ENCODE measurements around the gene GRIK2. TPM values are rescaled to one million over a fixed set of nuclear protein-coding genes. Genes with fewer than 3 reads are reported as not detected.

Gene GRIK2
- total RNA-seq, 1 donor from 2014 or later, result 0.11 TPM

DNA sequence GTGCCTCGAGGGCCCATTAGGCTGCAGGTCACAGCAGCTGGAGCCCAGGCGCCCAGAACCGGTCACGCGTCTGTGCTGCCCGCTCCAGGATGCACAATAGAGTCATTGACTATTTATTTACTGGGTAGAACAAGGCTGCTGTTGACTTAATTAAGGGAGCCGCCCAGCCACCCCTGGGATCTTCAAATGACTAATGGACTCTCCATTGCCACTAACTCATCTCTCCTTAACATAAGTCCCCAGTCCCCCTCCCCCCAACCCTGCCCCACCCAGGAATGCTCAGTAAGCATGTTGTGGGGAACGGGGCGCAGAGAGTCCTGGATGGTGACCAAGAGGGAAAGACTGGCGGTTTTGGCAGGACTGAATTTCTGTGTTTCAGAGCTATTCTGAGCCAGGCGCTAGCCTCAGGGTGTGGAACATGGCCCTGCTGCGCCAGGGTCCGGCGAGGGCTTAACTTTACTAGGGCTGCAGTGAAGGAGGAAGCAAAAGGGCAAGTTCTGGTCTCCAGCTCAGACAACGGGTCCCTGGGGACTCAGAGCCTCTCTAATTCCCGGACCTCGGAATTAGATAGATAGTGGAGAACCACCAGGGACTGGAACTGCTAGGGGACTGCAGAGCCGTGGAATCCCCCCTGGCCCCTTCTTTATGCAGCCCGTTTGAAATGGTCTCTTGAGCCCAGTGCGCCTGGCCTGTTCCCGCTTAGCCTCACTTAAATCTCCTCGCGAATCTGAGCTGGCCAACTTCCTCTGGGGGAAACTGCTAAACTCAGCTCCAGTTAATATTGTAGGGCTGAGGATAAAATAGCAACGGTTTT, 1.5 kb upstream of the GRIK2 start:
- Mint-ChIP-seq H3K36me3 (ENCODE audit: low read depth) (no peaks in the 10 kb centered on the region), H3K9me3 (no peaks in the 10 kb centered on the region), H3K27me3 (peaks cover 43% of the 10 kb centered on the region), H3K4me1 (peaks cover 9% of the 10 kb centered on the region), H3K27ac (no peak overlapping the region), H3K4me3 (no peak overlapping the region)
- DNase-seq (no peak), ATAC-seq (ENCODE audit: low read depth) (no peak)
- intact Hi-C loops (cut with micrococcal nuclease), result no loop called here
- POLR2A ChIA-PET, result no interaction called here
- CTCF ChIA-PET, result no interaction called here
- TF ChIP-seq, protein P1, sequence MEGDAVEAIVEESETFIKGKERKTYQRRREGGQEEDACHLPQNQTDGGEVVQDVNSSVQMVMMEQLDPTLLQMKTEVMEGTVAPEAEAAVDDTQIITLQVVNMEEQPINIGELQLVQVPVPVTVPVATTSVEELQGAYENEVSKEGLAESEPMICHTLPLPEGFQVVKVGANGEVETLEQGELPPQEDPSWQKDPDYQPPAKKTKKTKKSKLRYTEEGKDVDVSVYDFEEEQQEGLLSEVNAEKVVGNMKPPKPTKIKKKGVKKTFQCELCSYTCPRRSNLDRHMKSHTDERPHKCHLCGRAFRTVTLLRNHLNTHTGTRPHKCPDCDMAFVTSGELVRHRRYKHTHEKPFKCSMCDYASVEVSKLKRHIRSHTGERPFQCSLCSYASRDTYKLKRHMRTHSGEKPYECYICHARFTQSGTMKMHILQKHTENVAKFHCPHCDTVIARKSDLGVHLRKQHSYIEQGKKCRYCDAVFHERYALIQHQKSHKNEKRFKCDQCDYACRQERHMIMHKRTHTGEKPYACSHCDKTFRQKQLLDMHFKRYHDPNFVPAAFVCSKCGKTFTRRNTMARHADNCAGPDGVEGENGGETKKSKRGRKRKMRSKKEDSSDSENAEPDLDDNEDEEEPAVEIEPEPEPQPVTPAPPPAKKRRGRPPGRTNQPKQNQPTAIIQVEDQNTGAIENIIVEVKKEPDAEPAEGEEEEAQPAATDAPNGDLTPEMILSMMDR (IDR thresholded peaks at IDR 0.05), result no peak

DNA sequence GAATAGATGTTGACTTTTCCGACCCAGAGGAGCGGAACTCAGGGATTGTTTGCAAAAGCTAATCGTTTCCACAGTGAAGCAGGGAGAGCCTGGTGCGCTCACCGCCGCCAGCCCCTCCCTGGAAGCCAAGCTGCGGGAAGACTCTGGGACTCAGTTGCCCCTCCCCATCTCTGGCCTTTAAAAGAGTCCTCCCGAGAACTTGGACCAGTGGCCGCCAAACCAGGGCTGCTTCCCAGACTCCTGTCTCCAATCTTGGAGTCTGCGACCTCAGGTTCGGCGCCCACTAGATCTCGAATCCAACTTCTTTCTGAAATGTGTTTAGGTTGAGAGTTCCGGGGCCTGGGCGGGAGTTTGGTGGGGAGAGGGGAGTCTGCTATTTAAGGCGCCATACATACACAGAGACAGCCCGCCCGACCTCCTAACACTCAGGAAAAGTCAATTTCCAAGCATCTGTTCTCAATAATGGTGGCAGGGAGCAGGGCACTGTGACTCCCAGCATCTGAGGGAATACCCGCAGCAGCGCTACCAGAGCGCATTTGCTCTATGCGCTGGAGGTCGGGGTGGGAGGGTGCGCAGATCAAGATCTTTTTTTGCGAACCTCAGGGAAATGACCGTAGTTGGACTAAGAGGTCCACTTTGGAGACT, 800 bp upstream of the GRIK2 start:
- Mint-ChIP-seq H3K4me3 (no peak overlapping the region), H3K36me3 (ENCODE audit: low read depth) (no peaks in the 10 kb centered on the region), H3K27me3 (peaks cover 46% of the 10 kb centered on the region), H3K4me1 (peaks cover 9% of the 10 kb centered on the region), H3K27ac (no peak overlapping the region), H3K9me3 (no peaks in the 10 kb centered on the region)
- CTCF ChIA-PET, result no interaction called here
- intact Hi-C loops (cut with micrococcal nuclease), result no loop called here
- DNase-seq (no peak), ATAC-seq (ENCODE audit: low read depth) (no peak)
- POLR2A ChIA-PET, result no interaction called here
- TF ChIP-seq, protein P1 (IDR thresholded peaks at IDR 0.05), result no peak

DNA sequence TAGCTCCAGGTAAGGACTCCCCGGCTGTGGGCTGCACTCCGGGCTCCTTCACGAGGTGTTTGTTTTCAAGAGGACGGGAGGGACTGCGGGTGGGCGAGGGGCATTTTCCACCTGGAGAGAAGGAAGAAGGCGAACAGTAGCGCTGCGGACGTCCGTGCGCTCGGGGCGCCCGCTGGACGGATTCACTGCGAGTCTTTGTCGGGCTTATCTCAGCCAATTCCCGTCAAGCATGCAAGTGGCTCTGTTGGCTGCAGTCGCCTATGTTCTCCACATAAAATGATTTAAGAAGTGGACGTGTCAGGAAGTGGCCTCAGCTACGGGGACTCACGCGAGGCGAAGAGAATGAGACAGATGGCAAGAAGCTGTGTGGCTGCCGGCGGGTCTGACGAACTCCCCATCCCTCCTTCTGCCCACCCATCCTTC, 332 bp downstream of the GRIK2 start:
- peaks cover 9% of the 10 kb centered on the region for H3K4me1 Mint-ChIP-seq
- ATAC-seq (ENCODE audit: low read depth) (no peak), DNase-seq (no peak)
- ChIA-PET POLR2A (no interaction called here), CTCF (no interaction called here)
- H3K4me3 Mint-ChIP-seq, result no peak overlapping the region
- intact Hi-C loops (cut with micrococcal nuclease), result no loop called here
- H3K27me3 Mint-ChIP-seq, result peaks cover 54% of the 10 kb centered on the region
- no peaks in the 10 kb centered on the region for H3K36me3 Mint-ChIP-seq (ENCODE audit: low read depth)
- no peaks in the 10 kb centered on the region for H3K9me3 Mint-ChIP-seq
- TF ChIP-seq, protein P1 (IDR thresholded peaks at IDR 0.05), result no peak
- H3K27ac Mint-ChIP-seq, result no peak overlapping the region

DNA sequence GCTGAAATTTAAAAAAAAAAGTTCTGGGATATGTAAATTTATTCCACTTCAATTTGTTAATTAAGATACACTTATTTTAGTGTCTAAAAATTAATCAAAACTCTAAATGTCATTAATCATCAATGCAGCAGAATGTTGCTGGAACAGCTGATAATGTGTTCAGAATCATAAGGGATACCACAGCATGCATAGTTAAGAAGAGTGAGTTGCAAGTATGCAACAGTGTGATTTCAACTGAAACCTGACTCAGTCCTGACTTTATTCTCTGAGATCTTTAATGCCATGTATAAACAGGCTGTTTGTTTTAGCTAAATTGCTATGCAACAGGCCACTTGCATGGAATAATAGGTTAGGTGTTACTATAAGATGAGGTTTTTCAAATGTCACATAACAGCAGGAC, 1.4 kb downstream of the GRIK2 start:
- TF ChIP-seq, protein P1 (IDR thresholded peaks at IDR 0.05), result no peak
- H3K4me1 Mint-ChIP-seq, result peaks cover 9% of the 10 kb centered on the region
- ATAC-seq (ENCODE audit: low read depth) (no peak), DNase-seq (no peak)
- no peak overlapping the region for H3K27ac Mint-ChIP-seq
- intact Hi-C loops (cut with micrococcal nuclease), result no loop called here
- H3K9me3 Mint-ChIP-seq, result no peaks in the 10 kb centered on the region
- H3K36me3 Mint-ChIP-seq (ENCODE audit: low read depth), result no peaks in the 10 kb centered on the region
- H3K27me3 Mint-ChIP-seq, result peaks cover 65% of the 10 kb centered on the region
- CTCF ChIA-PET, result no interaction called here
- POLR2A ChIA-PET, result no interaction called here
- no peak overlapping the region for H3K4me3 Mint-ChIP-seq

DNA sequence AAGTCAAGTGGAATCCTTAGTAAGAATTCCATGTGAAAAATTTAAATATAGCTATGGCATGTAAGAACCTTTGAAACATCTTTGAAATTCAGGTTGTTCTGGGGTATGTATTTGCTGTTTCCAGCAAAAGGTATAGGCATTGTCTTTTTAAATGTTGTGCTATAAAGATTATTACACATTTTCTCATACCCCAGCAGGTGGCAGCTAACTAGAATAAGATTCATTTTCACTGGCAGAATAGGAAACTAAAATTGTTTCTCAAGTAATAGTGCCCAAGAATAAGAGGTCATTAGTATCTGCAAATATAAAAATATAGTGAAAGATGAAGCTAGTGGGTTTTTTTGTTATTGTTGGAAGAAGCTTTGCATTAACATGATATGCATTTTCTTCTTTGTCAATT, 1.8 kb downstream of the GRIK2 start:
- no peak overlapping the region for H3K4me3 Mint-ChIP-seq
- H3K27me3 Mint-ChIP-seq, result peaks cover 68% of the 10 kb centered on the region
- ATAC-seq (ENCODE audit: low read depth) (no peak), DNase-seq (no peak)
- ChIA-PET CTCF (no interaction called here), POLR2A (no interaction called here)
- no peak overlapping the region for H3K27ac Mint-ChIP-seq
- TF ChIP-seq, protein P1 (IDR thresholded peaks at IDR 0.05), result no peak
- H3K9me3 Mint-ChIP-seq, result no peaks in the 10 kb centered on the region
- peaks cover 9% of the 10 kb centered on the region for H3K4me1 Mint-ChIP-seq
- intact Hi-C loops (cut with micrococcal nuclease), result no loop called here
- no peaks in the 10 kb centered on the region for H3K36me3 Mint-ChIP-seq (ENCODE audit: low read depth)
